Neural progenitor cell (in vitro differentiated cells): ENCODE results near the gene CD22. TPM values are rescaled to one million over a fixed set of nuclear protein-coding genes. Genes with fewer than 3 reads are reported as not detected.

Source experiments
- DNase-seq: peaks from one replicate; pipeline ENCODE4 v3.0.0-alpha.2; 2016; ENCODE audit warnings: low spot score
- H2AFZ ChIP-seq: fragments of 200-600 bp; sonication (generic); replicated peaks from 2 replicates; pipeline ENCODE4 v1.6.1; 2016; ENCODE audit warnings: antibody characterized with exemption
- H3F3A ChIP-seq: fragments of 200-600 bp; sonication (generic); 2 replicates; pipeline ENCODE4 v1.6.1; 2016; ENCODE audit warnings: antibody characterized with exemption, low read depth
- H3K27ac ChIP-seq: fragments of 200-600 bp; sonication (generic); 2 replicates; pipeline ENCODE4 v1.5.1; 2016; ENCODE audit warnings: mild to moderate bottlenecking
- H3K27me3 ChIP-seq: fragments of 200-600 bp; sonication (generic); 2 replicates; pipeline ENCODE4 v1.6.1; 2016; ENCODE audit warnings: mild to moderate bottlenecking, moderate library complexity
- H3K36me3 ChIP-seq: fragments of 200-600 bp; sonication (generic); 2 replicates; pipeline ENCODE4 v1.5.1; 2016
- H3K4me1 ChIP-seq: fragments of 200-600 bp; sonication (generic); 2 replicates; pipeline ENCODE4 v1.6.1; 2016; ENCODE audit warnings: mixed run types
- H3K4me2 ChIP-seq: fragments of 200-600 bp; sonication (generic); 2 replicates; pipeline ENCODE4 v1.6.1; 2016
- H3K4me3 ChIP-seq: fragments of 200-600 bp; sonication (generic); 2 replicates; pipeline ENCODE4 v1.5.1; 2016
- H3K79me2 ChIP-seq: fragments of 200-600 bp; sonication (generic); 2 replicates; pipeline ENCODE4 v1.6.1; 2016; ENCODE audit warnings: low read depth
- H3K9ac ChIP-seq: fragments of 200-600 bp; sonication (generic); 2 replicates; pipeline ENCODE4 v1.6.1; 2016
- H3K9me3 ChIP-seq: fragments of 200-600 bp; sonication (generic); 2 replicates; pipeline ENCODE4 v1.5.1; 2016; ENCODE audit warnings: low read depth
- H4K20me1 ChIP-seq: fragments of 200-600 bp; sonication (generic); 2 replicates; pipeline ENCODE4 v1.6.1; 2016; ENCODE audit warnings: low read depth
- H3K27ac Mint-ChIP-seq: 3 replicates; pipeline ENCODE4 v1.8.0; 2021; ENCODE audit warnings: mixed read lengths
- H3K27me3 Mint-ChIP-seq: 2 replicates; pipeline ENCODE4 v1.8.0; 2022; ENCODE audit warnings: low read depth, mild to moderate bottlenecking, inconsistent platforms, moderate library complexity, mixed read lengths; ENCODE audit not compliant: insufficient read depth
- H3K36me3 Mint-ChIP-seq: 3 replicates; pipeline ENCODE4 v1.8.0; 2021; ENCODE audit warnings: mixed read lengths
- H3K4me1 Mint-ChIP-seq: 3 replicates; pipeline ENCODE4 v1.8.0; 2021; ENCODE audit warnings: mixed read lengths
- H3K4me3 Mint-ChIP-seq: 3 replicates; pipeline ENCODE4 v1.8.0; 2021; ENCODE audit warnings: mild to moderate bottlenecking, moderate library complexity, mixed read lengths
- H3K9me3 Mint-ChIP-seq: 3 replicates; pipeline ENCODE4 v1.8.0; 2020; ENCODE audit warnings: mixed read lengths
- CTCF ChIP-seq: fragments of 200-600 bp; sonication (generic); IDR thresholded peaks from 2 replicates; pipeline ENCODE4 v1.5.1; 2017; ENCODE audit warnings: antibody characterized with exemption, mild to moderate bottlenecking
- EZH2 ChIP-seq: fragments of 200-600 bp; sonication (generic); IDR thresholded peaks from 2 replicates; pipeline ENCODE4 v1.6.1; 2017; ENCODE audit warnings: antibody characterized with exemption, mild to moderate bottlenecking, moderate library complexity
- EZH2phosphoT487 ChIP-seq: fragments of 200-600 bp; sonication (generic); IDR thresholded peaks from 2 replicates; pipeline ENCODE4 v1.6.1; 2017; ENCODE audit warnings: antibody characterized with exemption
- total RNA-seq: library from RNA; depleted of rRNA; stranded (reverse); fragments of >200 nt; gene quantifications from 2 replicates; pipeline ENCODE4 v1.2.3, GENCODE V29; 2015; ENCODE audit warnings: low replicate concordance

CD22 gene
- total RNA-seq, 1 donor from 2014 or later = not detected

- H3K27ac Mint-ChIP-seq = no peak overlapping the region
These were observed 41.3 kb upstream of the CD22 start for GRCh38 chr19:35287713-35288112.

GRCh38 chr19:35288331-35288730 lies 40.7 kb upstream of the CD22 start:
- no peak overlapping the region for H2AFZ ChIP-seq
- H3K9me3 ChIP-seq = no peaks in the 10 kb centered on the region
- DNase-seq = no peak
- Mint-ChIP-seq H3K36me3 (no peaks in the 10 kb centered on the region), H3K4me3 (no peak overlapping the region), H3K4me1 (peaks cover 7% of the 10 kb centered on the region), H3K27me3 (peaks cover 13% of the 10 kb centered on the region), H3K9me3 (no peaks in the 10 kb centered on the region), H3K27ac (no peak overlapping the region)
- no peak overlapping the region for H3K27ac ChIP-seq
- no peaks in the 10 kb centered on the region for H3F3A ChIP-seq
- no peaks in the 10 kb centered on the region for H3K36me3 ChIP-seq
- H3K27me3 ChIP-seq = no peaks in the 10 kb centered on the region
- H4K20me1 ChIP-seq = no peaks in the 10 kb centered on the region
- no peaks in the 10 kb centered on the region for H3K79me2 ChIP-seq
- H3K9ac ChIP-seq = no peak overlapping the region
- H3K4me2 ChIP-seq = no peak overlapping the region
- H3K4me1 ChIP-seq = peaks cover 8% of the 10 kb centered on the region
- TF ChIP-seq CTCF (no peak), EZH2phosphoT487 (no peak), EZH2 (no peak)
- H3K4me3 ChIP-seq = no peak overlapping the region

More at GRCh38 chr19:35287713-35288112, 41.3 kb upstream of the CD22 start:
- no peak for DNase-seq
- no peak for TF ChIP-seq EZH2phosphoT487
- TF ChIP-seq CTCF = no peak
- TF ChIP-seq EZH2 = no peak
- H3K79me2 ChIP-seq = no peaks in the 10 kb centered on the region
- no peaks in the 10 kb centered on the region for H3K9me3 ChIP-seq
- Mint-ChIP-seq H3K27me3 (peaks cover 19% of the 10 kb centered on the region), H3K36me3 (no peaks in the 10 kb centered on the region), H3K4me1 (peaks cover 7% of the 10 kb centered on the region), H3K9me3 (no peaks in the 10 kb centered on the region), H3K4me3 (no peak overlapping the region)
- peaks cover 8% of the 10 kb centered on the region for H3K4me1 ChIP-seq
- H3F3A ChIP-seq = no peaks in the 10 kb centered on the region
- H3K9ac ChIP-seq = no peak overlapping the region
- H3K4me3 ChIP-seq = no peak overlapping the region
- H3K36me3 ChIP-seq = no peaks in the 10 kb centered on the region
- no peaks in the 10 kb centered on the region for H4K20me1 ChIP-seq
- H3K27me3 ChIP-seq = no peaks in the 10 kb centered on the region
- H3K27ac ChIP-seq = no peak overlapping the region
- H2AFZ ChIP-seq = no peak overlapping the region
- H3K4me2 ChIP-seq = no peak overlapping the region

DNA sequence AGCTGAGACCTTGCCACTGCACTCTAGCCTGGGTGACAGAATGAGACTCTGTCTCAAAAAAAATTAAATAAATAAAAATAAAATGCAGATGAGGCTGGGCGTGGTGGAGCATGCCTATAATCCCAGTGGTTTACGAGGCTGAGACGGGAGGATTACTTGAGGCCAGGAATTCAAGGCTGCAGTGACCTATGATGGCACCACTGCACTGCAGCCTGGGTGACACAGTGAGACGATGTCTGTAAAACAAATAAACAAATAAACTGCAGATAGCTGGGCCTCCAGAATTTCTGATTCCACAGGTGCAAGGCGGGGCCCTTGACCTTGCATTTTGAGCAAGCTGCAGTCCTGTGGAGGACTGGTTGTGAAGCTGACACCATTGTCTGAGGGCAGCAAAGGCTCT lies 40.1 kb upstream of the CD22 start:
- H3K79me2 ChIP-seq = no peaks in the 10 kb centered on the region

More for the DNA sequence above, 40.1 kb upstream of the CD22 start:
- Histone ChIP-seq H3K27me3 (no peaks in the 10 kb centered on the region), H3K9ac (no peak overlapping the region), H3K4me1 (peaks cover 8% of the 10 kb centered on the region), H3K9me3 (no peaks in the 10 kb centered on the region), H3K27ac (no peak overlapping the region), H3K4me2 (no peak overlapping the region), H3K4me3 (no peak overlapping the region), H3F3A (no peaks in the 10 kb centered on the region), H3K36me3 (no peaks in the 10 kb centered on the region), H4K20me1 (no peaks in the 10 kb centered on the region), H2AFZ (no peak overlapping the region)
- peaks cover 12% of the 10 kb centered on the region for H3K27me3 Mint-ChIP-seq
- no peaks in the 10 kb centered on the region for H3K9me3 Mint-ChIP-seq
- no peak for DNase-seq
- TF ChIP-seq EZH2 (no peak), EZH2phosphoT487 (no peak), CTCF (no peak)
- H3K4me3 Mint-ChIP-seq = no peak overlapping the region
- no peaks in the 10 kb centered on the region for H3K36me3 Mint-ChIP-seq
- no peak overlapping the region for H3K27ac Mint-ChIP-seq
- H3K4me1 Mint-ChIP-seq = peaks cover 7% of the 10 kb centered on the region
